Right lobe of liver (tissue), 6 donors: Measurements from ENCODE around the gene ROMO1. TPM values are rescaled to one million over a fixed set of nuclear protein-coding genes. Genes with fewer than 3 reads are reported as not detected.

Source experiments
- ATAC-seq, 4 donors: fragments of 200-7000 bp; cut with Tn5 transposase; one replicate each; pipeline ENCODE4 v1.9.1; 2020; ENCODE audit warnings: mild to moderate bottlenecking in 4 of 4, moderate library complexity in 4 of 4
- DNase-seq, 3 donors: peaks; one replicate each; pipeline ENCODE4 v3.0.0-alpha.2; 2020
- H3K27ac ChIP-seq, 3 donors: fragments of 200-600 bp; one replicate each; pipeline ENCODE4 v1.8.0; 2022
- H3K27me3 ChIP-seq, 2 donors: fragments of 200-600 bp; one replicate each; pipeline ENCODE4 v1.8.0; 2022
- H3K36me3 ChIP-seq, 4 donors: fragments of 200-600 bp; sonication (generic) in 1 of 4; one replicate each; pipeline versions ENCODE4 v1.5.1 to v1.8.0; 2017 to 2022; ENCODE audit warnings: control low read depth in 1 of 4
- H3K4me1 ChIP-seq, 4 donors: fragments of 200-600 bp; sonication (generic) in 1 of 4; one replicate each; pipeline versions ENCODE4 v1.5.1 to v1.8.0; 2017 to 2022; ENCODE audit warnings: control low read depth in 1 of 4
- H3K4me3 ChIP-seq, 3 donors: fragments of 200-600 bp; one replicate each; pipeline ENCODE4 v1.8.0; 2022
- H3K9me3 ChIP-seq, 4 donors: fragments of 200-600 bp; sonication (generic) in 1 of 4; one replicate each; pipeline versions ENCODE4 v1.5.1 to v1.8.0; 2017 to 2022; ENCODE audit warnings: control low read depth in 1 of 4
- POLR2A ChIP-seq: fragments of 450-650 bp; IDR thresholded peaks from one replicate; pipeline ENCODE4 v1.6.1; 2017; ENCODE audit warnings: antibody characterized with exemption, mild to moderate bottlenecking
- WGBS: methylation state at CpG from one replicate; pipeline ENCODE4 v1.1.6; 2018; ENCODE audit warnings: low coverage, low lambda C conversion rate; ENCODE audit not compliant: insufficient coverage; ENCODE audit errors: missing lambda C conversion rate; 5-methylcytosine and 5-hydroxymethylcytosine counted together
- intact Hi-C, 2 donors: fragments of 100-400 bp; cut with DNase I; formaldehyde crosslinking; loops; one replicate each; pipeline versions ENCODE4 v1.11.2 to v1.14.1; 2022
- total RNA-seq, 6 experiments: library from RNA; depleted of rRNA in 2 of 6; stranded (reverse); fragments of >200 nt in 2 of 6; fragmentation: NEBNext Ultra II Directional in 3 of 6; extraction: Animal tissue kit (Norgen Biotek cat#: 25700) in 3 of 6; gene quantifications; one replicate each; pipeline versions ENCODE4 v1.1.0 to v1.2.4, GENCODE V29; 2016 to 2023
- TF ChIP-seq, protein P1 (sequence below), 4 donors: fragments of 200-600 bp in 3 of 4; fragments of 450-650 bp in 1 of 4; IDR thresholded peaks; one replicate each; pipeline versions ENCODE4 v1.5.1 to v1.8.0; 2016 to 2022; ENCODE audit warnings: antibody characterized with exemption in 4 of 4, mild to moderate bottlenecking in 2 of 4
- donor health status: DM: no; HTN: yes; CAD: no.
- donor health status: DM: no; HTN: no; CAD: no.
- donor health status: DM: no; HTN: no; CAD: no.
- donor health status: DM: no; HTN: yes; CAD: no.
- donor health status: DM: no; HTN: yes; CAD: no.

ROMO1 gene
- total RNA-seq, 6 experiments from 2014 or later = 70.4 to 209 (median 84.8) TPM

DNA sequence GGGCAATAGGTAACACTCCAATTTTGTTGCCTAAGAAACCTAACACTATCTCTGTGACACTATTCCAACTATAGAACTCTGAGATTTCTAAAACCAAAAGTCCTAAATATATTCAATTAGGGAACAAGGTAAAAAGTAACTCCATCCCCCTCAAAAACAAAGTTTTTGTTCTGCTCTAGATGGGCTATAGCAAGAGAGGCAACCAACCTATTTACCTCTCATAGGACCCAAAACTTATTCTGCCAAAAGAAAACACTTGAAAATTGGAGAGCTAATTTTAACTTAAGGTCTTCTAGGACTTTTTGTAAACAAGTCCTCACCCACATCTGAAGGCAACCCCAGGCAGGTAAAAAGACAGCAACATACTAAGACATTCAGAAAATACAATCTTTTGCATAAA is 35.2 kb downstream of the ROMO1 start:
- Histone ChIP-seq H3K4me1 (peaks cover 0 to 46% (median 18%) of the 10 kb centered on the region in 4 donors), H3K27me3 (no peaks in the 10 kb centered on the region), H3K36me3 (peaks cover 10 to 98% (median 77%) of the 10 kb centered on the region in 4 donors), H3K4me3 (no peak overlapping the region), H3K9me3 (no peaks in the 10 kb centered on the region), H3K27ac (no peak overlapping the region)
- TF ChIP-seq POLR2A = no peak
- TF ChIP-seq, protein P1, sequence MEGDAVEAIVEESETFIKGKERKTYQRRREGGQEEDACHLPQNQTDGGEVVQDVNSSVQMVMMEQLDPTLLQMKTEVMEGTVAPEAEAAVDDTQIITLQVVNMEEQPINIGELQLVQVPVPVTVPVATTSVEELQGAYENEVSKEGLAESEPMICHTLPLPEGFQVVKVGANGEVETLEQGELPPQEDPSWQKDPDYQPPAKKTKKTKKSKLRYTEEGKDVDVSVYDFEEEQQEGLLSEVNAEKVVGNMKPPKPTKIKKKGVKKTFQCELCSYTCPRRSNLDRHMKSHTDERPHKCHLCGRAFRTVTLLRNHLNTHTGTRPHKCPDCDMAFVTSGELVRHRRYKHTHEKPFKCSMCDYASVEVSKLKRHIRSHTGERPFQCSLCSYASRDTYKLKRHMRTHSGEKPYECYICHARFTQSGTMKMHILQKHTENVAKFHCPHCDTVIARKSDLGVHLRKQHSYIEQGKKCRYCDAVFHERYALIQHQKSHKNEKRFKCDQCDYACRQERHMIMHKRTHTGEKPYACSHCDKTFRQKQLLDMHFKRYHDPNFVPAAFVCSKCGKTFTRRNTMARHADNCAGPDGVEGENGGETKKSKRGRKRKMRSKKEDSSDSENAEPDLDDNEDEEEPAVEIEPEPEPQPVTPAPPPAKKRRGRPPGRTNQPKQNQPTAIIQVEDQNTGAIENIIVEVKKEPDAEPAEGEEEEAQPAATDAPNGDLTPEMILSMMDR (IDR thresholded peaks at IDR 0.05) = no peak
- intact Hi-C loops = no loop called here
- ATAC-seq (no peak), DNase-seq (no peak)

DNA sequence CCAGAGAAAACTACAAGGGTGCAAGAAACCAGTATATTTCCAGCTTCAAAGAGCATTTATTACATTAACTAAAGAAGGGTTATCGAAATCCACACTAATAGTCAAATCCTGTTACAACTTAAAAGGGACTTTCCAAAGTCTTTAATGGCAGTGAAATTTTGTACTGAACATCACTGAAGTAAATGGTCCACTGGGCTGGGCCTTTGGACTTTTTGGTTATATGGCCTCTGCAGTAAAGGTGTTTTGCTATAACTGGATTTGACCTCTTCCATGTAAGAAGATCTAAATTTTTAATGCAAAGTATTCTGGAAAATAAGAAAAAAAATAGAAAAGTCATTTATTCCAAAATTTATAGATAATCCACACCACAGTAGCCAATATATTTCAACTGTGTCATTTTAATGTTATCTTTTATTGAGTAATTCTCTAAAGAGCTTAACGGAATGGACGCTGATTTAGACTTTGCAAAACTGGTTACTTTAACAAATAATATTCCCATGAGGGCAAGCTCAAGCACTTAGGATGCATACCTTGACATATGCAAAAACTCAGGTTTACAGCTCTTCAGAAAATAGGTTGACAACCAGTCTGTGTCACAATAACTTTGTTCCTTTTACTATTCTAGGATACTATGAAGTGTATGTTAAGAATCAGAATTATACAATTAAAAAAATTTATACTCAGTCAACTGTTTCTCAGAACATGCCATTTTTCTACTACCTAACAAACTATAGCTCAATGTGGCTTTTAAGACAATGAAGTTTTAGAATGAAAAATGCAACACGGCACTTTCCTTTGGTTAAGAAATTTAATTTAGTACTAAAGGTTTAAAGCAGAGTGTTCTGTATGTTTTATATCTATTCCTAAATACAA is 35.8 kb downstream of the ROMO1 start:
- TF ChIP-seq POLR2A = no peak
- TF ChIP-seq, protein P1 (IDR thresholded peaks at IDR 0.05) = no peak
- no peak for ATAC-seq
- Histone ChIP-seq H3K27me3 (no peaks in the 10 kb centered on the region), H3K4me1 (peaks cover 0 to 52% (median 21%) of the 10 kb centered on the region in 4 donors), H3K4me3 (no peak overlapping the region), H3K36me3 (peaks cover 10 to 98% (median 75%) of the 10 kb centered on the region in 4 donors), H3K9me3 (no peaks in the 10 kb centered on the region), H3K27ac (no peak overlapping the region)
- intact Hi-C loops = no loop called here
- WGBS = 46% methylated on average over 4 of the region's 4 CpGs
- no peak for DNase-seq

- peaks cover 10 to 97% (median 70%) of the 10 kb centered on the region in 4 donors for H3K36me3 ChIP-seq
- no peaks in the 10 kb centered on the region for H3K27me3 ChIP-seq
- no peak for DNase-seq
- H3K27ac ChIP-seq = no peak overlapping the region
- no peak for ATAC-seq
- WGBS = 55% methylated on average over 7 of the region's 7 CpGs
- no peak overlapping the region for H3K4me3 ChIP-seq
- TF ChIP-seq POLR2A = no peak
- TF ChIP-seq, protein P1 (IDR thresholded peaks at IDR 0.05) = no peak
- peaks cover 0 to 54% (median 21%) of the 10 kb centered on the region in 4 donors for H3K4me1 ChIP-seq
- no peaks in the 10 kb centered on the region for H3K9me3 ChIP-seq
- intact Hi-C loops = no loop called here
Measured at GRCh38 chr20:35735826-35736470, 36.7 kb downstream of the ROMO1 start.

GRCh38 chr20:35737865-35738333 is 38.7 kb downstream of the ROMO1 start:
- H3K36me3 ChIP-seq = peaks cover 6 to 77% (median 53%) of the 10 kb centered on the region in 4 donors
- 94% methylated on average over 11 of the region's 15 CpGs for WGBS
- TF ChIP-seq POLR2A = no peak
- TF ChIP-seq, protein P1 (IDR thresholded peaks at IDR 0.05) = no peak
- no peak for ATAC-seq
- H3K4me3 ChIP-seq = no peak overlapping the region
- H3K27me3 ChIP-seq = no peaks in the 10 kb centered on the region
- H3K9me3 ChIP-seq = no peaks in the 10 kb centered on the region
- peaks cover 0 to 54% (median 21%) of the 10 kb centered on the region in 4 donors for H3K4me1 ChIP-seq
- no peak overlapping the region for H3K27ac ChIP-seq
- intact Hi-C loops = no loop called here
- DNase-seq = no peak
